ENCODE results near the gene ODAD4. TPM values are rescaled to one million over a fixed set of nuclear protein-coding genes. Genes with fewer than 3 reads are reported as not detected.

Gene ODAD4
- total and polyA plus RNA-seq, 4 donors: 0.07 to 1.0 (median 0.23) TPM

DNA sequence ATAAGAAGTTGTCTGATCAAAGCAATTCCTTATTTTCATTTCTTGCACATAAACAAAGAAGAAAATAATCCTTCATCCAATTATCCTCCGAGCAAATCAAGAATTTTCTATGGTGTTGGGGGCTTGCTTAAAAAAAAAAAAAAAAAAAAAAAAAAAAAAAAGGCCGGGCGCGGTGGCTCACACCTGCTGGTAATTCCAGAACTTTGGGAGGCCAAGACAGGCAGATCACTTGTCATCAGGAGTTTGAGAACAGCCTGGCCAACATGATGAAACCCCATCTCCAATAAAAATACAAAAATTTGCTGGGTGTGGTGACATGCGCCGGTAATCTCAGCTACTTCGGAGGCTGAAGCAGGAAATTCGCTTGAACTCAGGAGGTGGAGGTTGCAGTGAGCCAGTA, 55.5 kb downstream of the ODAD4 start:
- no peak for DNase-seq (ENCODE audit: low spot score)
- Histone ChIP-seq H3K27ac (ENCODE audit: low read depth in 1 of 2, low read length in 2 of 2) (no peak overlapping the region), H3K9ac (ENCODE audit: low read depth in 1 of 2, low read length in 2 of 2) (no peak overlapping the region), H3K4me3 (ENCODE audit: low read depth in 1 of 3, low read length in 3 of 3) (no peak overlapping the region), H3K4me1 (ENCODE audit: control insufficient read depth in 4 of 4, insufficient read depth in 4 of 4, low read length in 3 of 4) (peaks cover 4 to 25% (median 22%) of the 10 kb centered on the region in 4 donors), H3K9me3 (ENCODE audit: control insufficient read depth in 4 of 4, low read length in 3 of 4) (no peaks in the 10 kb centered on the region), H3K27me3 (ENCODE audit: control insufficient read depth in 4 of 4, insufficient read depth in 4 of 4, low read length in 3 of 4) (no peaks in the 10 kb centered on the region), H3K36me3 (ENCODE audit: control insufficient read depth in 4 of 4, insufficient read depth in 3 of 4, low read depth in 1 of 4, low read length in 3 of 4) (peaks cover 21 to 67% (median 46%) of the 10 kb centered on the region in 4 donors)
- 95% methylated on average over 8 of the region's 8 CpGs for WGBS
- no peak for TF ChIP-seq FOXA2 (IDR thresholded peaks at IDR 0.05)
- TF ChIP-seq HNF4G (IDR thresholded peaks at IDR 0.05): no peak
- no peak for TF ChIP-seq RXRA (IDR thresholded peaks at IDR 0.05)
- TF ChIP-seq FOXA1 (IDR thresholded peaks at IDR 0.05): no peak
- TF ChIP-seq, protein P1, sequence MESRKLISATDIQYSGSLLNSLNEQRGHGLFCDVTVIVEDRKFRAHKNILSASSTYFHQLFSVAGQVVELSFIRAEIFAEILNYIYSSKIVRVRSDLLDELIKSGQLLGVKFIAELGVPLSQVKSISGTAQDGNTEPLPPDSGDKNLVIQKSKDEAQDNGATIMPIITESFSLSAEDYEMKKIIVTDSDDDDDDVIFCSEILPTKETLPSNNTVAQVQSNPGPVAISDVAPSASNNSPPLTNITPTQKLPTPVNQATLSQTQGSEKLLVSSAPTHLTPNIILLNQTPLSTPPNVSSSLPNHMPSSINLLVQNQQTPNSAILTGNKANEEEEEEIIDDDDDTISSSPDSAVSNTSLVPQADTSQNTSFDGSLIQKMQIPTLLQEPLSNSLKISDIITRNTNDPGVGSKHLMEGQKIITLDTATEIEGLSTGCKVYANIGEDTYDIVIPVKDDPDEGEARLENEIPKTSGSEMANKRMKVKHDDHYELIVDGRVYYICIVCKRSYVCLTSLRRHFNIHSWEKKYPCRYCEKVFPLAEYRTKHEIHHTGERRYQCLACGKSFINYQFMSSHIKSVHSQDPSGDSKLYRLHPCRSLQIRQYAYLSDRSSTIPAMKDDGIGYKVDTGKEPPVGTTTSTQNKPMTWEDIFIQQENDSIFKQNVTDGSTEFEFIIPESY (IDR thresholded peaks at IDR 0.05): no peak
- no peak for TF ChIP-seq YY1 (IDR thresholded peaks at IDR 0.05)
- no peak for TF ChIP-seq TAF1 (conservative IDR thresholded peaks at IDR 0.05)
- no peak for TF ChIP-seq NR2F2 (IDR thresholded peaks at IDR 0.05)
- TF ChIP-seq, protein P2, sequence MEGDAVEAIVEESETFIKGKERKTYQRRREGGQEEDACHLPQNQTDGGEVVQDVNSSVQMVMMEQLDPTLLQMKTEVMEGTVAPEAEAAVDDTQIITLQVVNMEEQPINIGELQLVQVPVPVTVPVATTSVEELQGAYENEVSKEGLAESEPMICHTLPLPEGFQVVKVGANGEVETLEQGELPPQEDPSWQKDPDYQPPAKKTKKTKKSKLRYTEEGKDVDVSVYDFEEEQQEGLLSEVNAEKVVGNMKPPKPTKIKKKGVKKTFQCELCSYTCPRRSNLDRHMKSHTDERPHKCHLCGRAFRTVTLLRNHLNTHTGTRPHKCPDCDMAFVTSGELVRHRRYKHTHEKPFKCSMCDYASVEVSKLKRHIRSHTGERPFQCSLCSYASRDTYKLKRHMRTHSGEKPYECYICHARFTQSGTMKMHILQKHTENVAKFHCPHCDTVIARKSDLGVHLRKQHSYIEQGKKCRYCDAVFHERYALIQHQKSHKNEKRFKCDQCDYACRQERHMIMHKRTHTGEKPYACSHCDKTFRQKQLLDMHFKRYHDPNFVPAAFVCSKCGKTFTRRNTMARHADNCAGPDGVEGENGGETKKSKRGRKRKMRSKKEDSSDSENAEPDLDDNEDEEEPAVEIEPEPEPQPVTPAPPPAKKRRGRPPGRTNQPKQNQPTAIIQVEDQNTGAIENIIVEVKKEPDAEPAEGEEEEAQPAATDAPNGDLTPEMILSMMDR (IDR thresholded peaks at IDR 0.05; ENCODE audit: low read depth, low read length, missing input control): no peak
- TF ChIP-seq SP1 (IDR thresholded peaks at IDR 0.05): no peak
- TF ChIP-seq, protein P3, sequence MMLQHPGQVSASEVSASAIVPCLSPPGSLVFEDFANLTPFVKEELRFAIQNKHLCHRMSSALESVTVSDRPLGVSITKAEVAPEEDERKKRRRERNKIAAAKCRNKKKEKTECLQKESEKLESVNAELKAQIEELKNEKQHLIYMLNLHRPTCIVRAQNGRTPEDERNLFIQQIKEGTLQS (IDR thresholded peaks at IDR 0.05): no peak
- TF ChIP-seq RAD21 (IDR thresholded peaks at IDR 0.05): no peak
- TF ChIP-seq, protein P4, sequence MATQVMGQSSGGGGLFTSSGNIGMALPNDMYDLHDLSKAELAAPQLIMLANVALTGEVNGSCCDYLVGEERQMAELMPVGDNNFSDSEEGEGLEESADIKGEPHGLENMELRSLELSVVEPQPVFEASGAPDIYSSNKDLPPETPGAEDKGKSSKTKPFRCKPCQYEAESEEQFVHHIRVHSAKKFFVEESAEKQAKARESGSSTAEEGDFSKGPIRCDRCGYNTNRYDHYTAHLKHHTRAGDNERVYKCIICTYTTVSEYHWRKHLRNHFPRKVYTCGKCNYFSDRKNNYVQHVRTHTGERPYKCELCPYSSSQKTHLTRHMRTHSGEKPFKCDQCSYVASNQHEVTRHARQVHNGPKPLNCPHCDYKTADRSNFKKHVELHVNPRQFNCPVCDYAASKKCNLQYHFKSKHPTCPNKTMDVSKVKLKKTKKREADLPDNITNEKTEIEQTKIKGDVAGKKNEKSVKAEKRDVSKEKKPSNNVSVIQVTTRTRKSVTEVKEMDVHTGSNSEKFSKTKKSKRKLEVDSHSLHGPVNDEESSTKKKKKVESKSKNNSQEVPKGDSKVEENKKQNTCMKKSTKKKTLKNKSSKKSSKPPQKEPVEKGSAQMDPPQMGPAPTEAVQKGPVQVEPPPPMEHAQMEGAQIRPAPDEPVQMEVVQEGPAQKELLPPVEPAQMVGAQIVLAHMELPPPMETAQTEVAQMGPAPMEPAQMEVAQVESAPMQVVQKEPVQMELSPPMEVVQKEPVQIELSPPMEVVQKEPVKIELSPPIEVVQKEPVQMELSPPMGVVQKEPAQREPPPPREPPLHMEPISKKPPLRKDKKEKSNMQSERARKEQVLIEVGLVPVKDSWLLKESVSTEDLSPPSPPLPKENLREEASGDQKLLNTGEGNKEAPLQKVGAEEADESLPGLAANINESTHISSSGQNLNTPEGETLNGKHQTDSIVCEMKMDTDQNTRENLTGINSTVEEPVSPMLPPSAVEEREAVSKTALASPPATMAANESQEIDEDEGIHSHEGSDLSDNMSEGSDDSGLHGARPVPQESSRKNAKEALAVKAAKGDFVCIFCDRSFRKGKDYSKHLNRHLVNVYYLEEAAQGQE (IDR thresholded peaks at IDR 0.05): no peak
- TF ChIP-seq JUND (IDR thresholded peaks at IDR 0.05): no peak
- no peak for TF ChIP-seq GABPA (IDR thresholded peaks at IDR 0.05 in 1 of 2, conservative IDR thresholded peaks at IDR 0.05 in 1 of 2)
- TF ChIP-seq EGR1 (IDR thresholded peaks at IDR 0.05; ENCODE audit: low read depth in 2 of 2): no peak

DNA sequence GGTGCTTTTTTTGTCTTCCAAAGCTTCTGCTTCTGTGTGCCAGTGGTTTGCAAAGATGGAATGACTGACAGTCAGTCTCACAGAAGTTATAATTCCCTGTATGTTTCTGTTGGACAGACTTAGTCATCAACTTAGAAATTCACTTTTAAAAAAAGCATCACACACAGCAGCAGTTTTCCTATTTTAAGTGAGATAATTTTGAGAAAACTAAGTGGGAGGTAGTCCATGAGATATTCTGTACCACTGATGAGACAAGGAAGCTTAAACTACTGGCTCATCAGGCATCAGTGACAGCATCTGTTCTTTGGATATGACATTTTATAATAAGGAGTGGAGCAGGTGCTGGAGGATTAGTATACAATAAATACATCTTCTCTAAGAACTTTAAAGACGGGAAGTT, 56.2 kb downstream of the ODAD4 start:
- DNase-seq (ENCODE audit: low spot score): no peak
- no peak overlapping the region for H3K9ac ChIP-seq (ENCODE audit: low read depth in 1 of 2, low read length in 2 of 2)
- H3K9me3 ChIP-seq (ENCODE audit: control insufficient read depth in 4 of 4, low read length in 3 of 4): no peaks in the 10 kb centered on the region
- H3K27me3 ChIP-seq (ENCODE audit: control insufficient read depth in 4 of 4, insufficient read depth in 4 of 4, low read length in 3 of 4): no peaks in the 10 kb centered on the region
- TF ChIP-seq TAF1 (conservative IDR thresholded peaks at IDR 0.05): no peak
- TF ChIP-seq JUND (IDR thresholded peaks at IDR 0.05): no peak
- TF ChIP-seq, protein P4 (IDR thresholded peaks at IDR 0.05): no peak
- TF ChIP-seq HNF4G (IDR thresholded peaks at IDR 0.05): no peak
- TF ChIP-seq MAX (IDR thresholded peaks at IDR 0.05): no peak
- TF ChIP-seq HNF4A (conservative IDR thresholded peaks at IDR 0.05): no peak
- no peak for TF ChIP-seq RAD21 (IDR thresholded peaks at IDR 0.05)
- TF ChIP-seq NR2F2 (IDR thresholded peaks at IDR 0.05): no peak
- WGBS: 96% methylated on average over 1 of the region's 1 CpG
- no peak overlapping the region for H3K4me3 ChIP-seq (ENCODE audit: low read depth in 1 of 3, low read length in 3 of 3)
- H3K4me1 ChIP-seq (ENCODE audit: control insufficient read depth in 4 of 4, insufficient read depth in 4 of 4, low read length in 3 of 4): peaks cover 4 to 28% (median 23%) of the 10 kb centered on the region in 4 donors
- peaks cover 18 to 64% (median 45%) of the 10 kb centered on the region in 4 donors for H3K36me3 ChIP-seq (ENCODE audit: control insufficient read depth in 4 of 4, insufficient read depth in 3 of 4, low read depth in 1 of 4, low read length in 3 of 4)
- H3K27ac ChIP-seq (ENCODE audit: low read depth in 1 of 2, low read length in 2 of 2): no peak overlapping the region

All from liver (tissue), 9 donors.